Esophagus muscularis mucosa (tissue), 4 donors: ENCODE data around the gene BACE2.

Experiments used
- CTCF ChIP-seq, 3 experiments: fragments of 200-600 bp in 2 of 3; fragments of 450-650 bp in 1 of 3; sonication (generic) in 2 of 3; IDR thresholded peaks; one replicate each; pipeline ENCODE4 v1.5.1; 2017 to 2019; ENCODE audit warnings: antibody characterized with exemption in 3 of 3, mild to moderate bottlenecking in 2 of 3, moderate library complexity in 1 of 3
- EP300 ChIP-seq: sonication (generic); formaldehyde crosslinking; IDR thresholded peaks from one replicate; pipeline ENCODE4 v1.6.1; 2017; ENCODE audit warnings: antibody characterized with exemption
- POLR2A ChIP-seq: fragments of 450-650 bp; IDR thresholded peaks from one replicate; pipeline ENCODE4 v1.6.1; 2017; ENCODE audit warnings: antibody characterized with exemption, moderate library complexity, mild to moderate bottlenecking, low read depth
- POLR2AphosphoS5 ChIP-seq, 2 donors: sonication (generic); formaldehyde crosslinking; IDR thresholded peaks; one replicate each; pipeline ENCODE4 v1.6.1; 2017; ENCODE audit warnings: antibody characterized with exemption in 2 of 2

DNA sequence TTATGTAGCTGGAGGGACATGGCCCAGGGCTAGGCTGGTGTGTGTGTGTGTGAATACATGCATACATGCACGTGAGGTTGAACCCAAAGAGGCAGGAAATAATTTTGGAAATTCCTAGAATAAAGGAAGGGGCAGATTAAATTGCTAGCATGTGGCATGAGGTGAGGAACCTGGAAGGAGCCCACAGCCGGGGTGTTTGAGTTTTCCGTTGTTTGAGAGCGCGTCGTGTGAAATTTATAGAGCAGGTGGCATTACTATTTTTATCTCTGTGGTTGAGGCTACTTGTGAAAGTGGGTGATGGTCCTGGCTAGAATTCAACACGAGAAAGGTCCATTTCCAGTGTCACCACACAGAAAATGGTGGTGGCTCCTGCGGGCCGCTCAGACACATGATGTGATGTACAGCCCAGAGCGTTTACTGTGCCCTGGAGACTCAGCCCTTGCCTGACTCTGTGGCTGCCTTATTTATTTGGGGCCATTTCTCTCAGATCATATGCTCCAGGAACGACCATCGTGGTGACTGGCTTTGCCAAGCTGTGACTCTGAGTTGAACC is 48.0 kb downstream of the BACE2 start:
- no peak for TF ChIP-seq CTCF (IDR thresholded peaks at IDR 0.05)
- TF ChIP-seq POLR2A = no peak
- TF ChIP-seq POLR2AphosphoS5 (IDR thresholded peaks at IDR 0.05) = no peak
- TF ChIP-seq EP300 = no peak
